Suprapubic skin (tissue), 3 donors: ENCODE results near the gene TMEM135.

Source experiments
- CTCF ChIP-seq, 2 donors: fragments of 200-600 bp in 1 of 2; fragments of 450-650 bp in 1 of 2; sonication (generic) in 1 of 2; IDR thresholded peaks; one replicate each; pipeline ENCODE4 v1.5.1; 2016 to 2019; ENCODE audit warnings: antibody characterized with exemption in 2 of 2, mild to moderate bottlenecking in 1 of 2, moderate library complexity in 1 of 2
- EP300 ChIP-seq: sonication (generic); formaldehyde crosslinking; IDR thresholded peaks from one replicate; pipeline ENCODE4 v1.6.1; 2017; ENCODE audit warnings: antibody characterized with exemption
- POLR2A ChIP-seq, 2 donors: fragments of 450-650 bp; IDR thresholded peaks; one replicate each; pipeline ENCODE4 v1.6.1; 2017; ENCODE audit warnings: antibody characterized with exemption in 2 of 2, mild to moderate bottlenecking in 2 of 2, moderate library complexity in 2 of 2

GRCh38 chr11:86991341-86991740 lies 46.4 kb upstream of the TMEM135 start:
- no peak for TF ChIP-seq POLR2A (IDR thresholded peaks at IDR 0.05)
- no peak for TF ChIP-seq CTCF (IDR thresholded peaks at IDR 0.05)
- TF ChIP-seq EP300 = no peak
